SU-DHL-6 (cell line): ENCODE measurements around the gene PALLD.

Source experiments
- H2AFZ ChIP-seq: fragments of 200-600 bp; sonication (generic); 2 replicates; pipeline ENCODE4 v1.6.1; 2014; ENCODE audit warnings: low read depth, mild to moderate bottlenecking, moderate library complexity, mixed read lengths, antibody characterized with exemption, low read length; ENCODE audit not compliant: severe bottlenecking
- H3F3A ChIP-seq: fragments of 200-600 bp; shearing (Covaris generic); 2 replicates; pipeline ENCODE4 v1.6.0; 2016; ENCODE audit warnings: antibody characterized with exemption, mild to moderate bottlenecking; ENCODE audit not compliant: insufficient read depth
- H3K27ac ChIP-seq: fragments of 200-600 bp; sonication (generic); 2 replicates; pipeline ENCODE4 v1.5.1; 2016; ENCODE audit warnings: low read depth, mild to moderate bottlenecking, low read length, moderate library complexity, mixed read lengths
- H3K27me3 ChIP-seq: fragments of 200-600 bp; sonication (generic), shearing (Covaris generic); 2 replicates; pipeline ENCODE4 v1.6.0; 2014; ENCODE audit warnings: mild to moderate bottlenecking, low read length
- H3K36me3 ChIP-seq: fragments of 200-600 bp; sonication (generic); 2 replicates; pipeline ENCODE4 v1.6.1; 2014; ENCODE audit warnings: mild to moderate bottlenecking, low read length, mixed read lengths
- H3K4me2 ChIP-seq: fragments of 300-600, 200-600 bp; shearing (Covaris generic), sonication (generic); 2 replicates; pipeline ENCODE4 v1.6.0; 2014; ENCODE audit warnings: low read length, low read depth, mild to moderate bottlenecking; ENCODE audit not compliant: poor library complexity, severe bottlenecking
- H3K4me3 ChIP-seq: fragments of 200-600 bp; sonication (generic); 2 replicates; pipeline ENCODE4 v1.5.1; 2014; ENCODE audit warnings: antibody characterized with exemption, low read length, mild to moderate bottlenecking, mixed read lengths; ENCODE audit not compliant: insufficient read depth, poor library complexity, severe bottlenecking
- H3K79me2 ChIP-seq: fragments of 200-600 bp; sonication (generic); 2 replicates; pipeline ENCODE4 v1.6.1; 2014; ENCODE audit warnings: mild to moderate bottlenecking, low read length, moderate library complexity; ENCODE audit not compliant: insufficient read depth
- H3K9ac ChIP-seq: fragments of 200-600 bp; sonication (generic); 2 replicates; pipeline ENCODE4 v1.7.0; 2014; ENCODE audit warnings: mild to moderate bottlenecking, low read length
- H3K9me2 ChIP-seq: fragments of 200-600 bp; sonication (generic); replicated peaks from 2 replicates; pipeline ENCODE4 v1.6.1; 2014; ENCODE audit warnings: low read length; ENCODE audit not compliant: insufficient read depth
- H3K9me3 ChIP-seq: fragments of 200-600 bp; sonication (generic); 2 replicates; pipeline ENCODE4 v1.6.1; 2014; ENCODE audit warnings: low read length, mixed read lengths; ENCODE audit not compliant: insufficient read depth
- H4K20me1 ChIP-seq: fragments of 200-600 bp; sonication (generic); 2 replicates; pipeline ENCODE4 v1.6.1; 2014; ENCODE audit warnings: low read depth, mild to moderate bottlenecking, antibody characterized with exemption, low read length, moderate library complexity, mixed read lengths
- CTCF ChIP-seq: fragments of 200-600 bp; sonication (generic); IDR thresholded peaks from one replicate; pipeline ENCODE4 v1.5.1; 2017; ENCODE audit warnings: antibody characterized with exemption, mild to moderate bottlenecking, low read length, moderate library complexity; ENCODE audit not compliant: insufficient read depth, poor library complexity, severe bottlenecking
- EZH2phosphoT487 ChIP-seq: fragments of 200-600 bp; sonication (generic), shearing (Covaris generic); conservative IDR thresholded peaks from 2 replicates; pipeline ENCODE4 v1.6.1; 2018; ENCODE audit warnings: mild to moderate bottlenecking, antibody characterized with exemption, low read length, moderate library complexity, mixed read lengths

The PALLD gene

GRCh38 chr4:168766604-168767316 is 269.9 kb downstream of the PALLD start:
- H4K20me1 ChIP-seq: no peaks in the 10 kb centered on the region
- no peak for TF ChIP-seq EZH2phosphoT487
- TF ChIP-seq CTCF: no peak
- no peak overlapping the region for H3K4me3 ChIP-seq
- H3K27me3 ChIP-seq: no peaks in the 10 kb centered on the region
- no peak overlapping the region for H3K9ac ChIP-seq
- H3K9me2 ChIP-seq: no peaks in the 10 kb centered on the region
- no peaks in the 10 kb centered on the region for H3F3A ChIP-seq
- H3K79me2 ChIP-seq: no peaks in the 10 kb centered on the region
- no peak overlapping the region for H3K27ac ChIP-seq
- H3K4me2 ChIP-seq: no peak overlapping the region
- H2AFZ ChIP-seq: no peak overlapping the region
- no peaks in the 10 kb centered on the region for H3K36me3 ChIP-seq
- no peaks in the 10 kb centered on the region for H3K9me3 ChIP-seq

GRCh38 chr4:168769416-168769815 is 272.6 kb downstream of the PALLD start:
- Histone ChIP-seq H3K27ac (no peak overlapping the region), H4K20me1 (no peaks in the 10 kb centered on the region), H3K27me3 (no peaks in the 10 kb centered on the region), H3K79me2 (no peaks in the 10 kb centered on the region), H3K4me3 (no peak overlapping the region), H3K9ac (no peak overlapping the region), H3K9me2 (no peaks in the 10 kb centered on the region), H3F3A (no peaks in the 10 kb centered on the region), H3K36me3 (no peaks in the 10 kb centered on the region), H3K9me3 (no peaks in the 10 kb centered on the region), H3K4me2 (no peak overlapping the region), H2AFZ (no peak overlapping the region)
- TF ChIP-seq CTCF (no peak), EZH2phosphoT487 (no peak)

GRCh38 chr4:168769837-168770236 is 273.0 kb downstream of the PALLD start:
- H3K27me3 ChIP-seq: no peaks in the 10 kb centered on the region
- no peaks in the 10 kb centered on the region for H3F3A ChIP-seq
- H3K27ac ChIP-seq: no peak overlapping the region
- H3K79me2 ChIP-seq: no peaks in the 10 kb centered on the region
- no peak overlapping the region for H3K4me2 ChIP-seq
- TF ChIP-seq EZH2phosphoT487 (no peak), CTCF (no peak)
- no peaks in the 10 kb centered on the region for H3K9me3 ChIP-seq
- no peak overlapping the region for H3K4me3 ChIP-seq
- no peaks in the 10 kb centered on the region for H3K36me3 ChIP-seq
- H2AFZ ChIP-seq: no peak overlapping the region
- no peaks in the 10 kb centered on the region for H3K9me2 ChIP-seq
- H3K9ac ChIP-seq: no peak overlapping the region
- H4K20me1 ChIP-seq: no peaks in the 10 kb centered on the region
